Endothelial cell of umbilical vein (primary cell): ENCODE results near the gene FBXL17. TPM values are rescaled to one million over a fixed set of nuclear protein-coding genes. Genes with fewer than 3 reads are reported as not detected.

Experiments
- BruUV-seq: library from RNA; stranded (reverse); fragments of 400-500 nt; replicated peaks from 2 replicates; lab custom pipeline; 2021; lab: Mats Ljungman, UMichigan
- CTCF ChIA-PET: fragments of 300-600, 350-600 bp; sonication (Branson Sonifier 250); formaldehyde crosslinking; loops from one replicate; lab custom pipeline; 2021; ENCODE audit warnings: antibody characterized with exemption, inconsistent platforms; lab: Charles Lee
- POLR2A ChIA-PET: fragments of 300-600, 350-600 bp; sonication (Branson Sonifier 250); formaldehyde crosslinking; loops from one replicate; lab custom pipeline; 2021; ENCODE audit warnings: antibody characterized with exemption, inconsistent platforms; lab: Charles Lee
- DNase-seq: peaks from one replicate; pipeline ENCODE4 v3.0.0-alpha.2; 2011; ENCODE audit warnings: low read depth, low spot score
- FAIRE-seq: peaks from 2 replicates; lab custom pipeline; 2011; peaks lifted over from hg19 to GRCh38; lab: Jason Lieb, UNC
- H2AFZ ChIP-seq: 2 replicates; pipeline ENCODE4 v1.6.0; 2012; ENCODE audit warnings: low read depth, low read length, control low read depth, inconsistent platforms
- H3K27ac ChIP-seq: 2 replicates; pipeline ENCODE4 v1.5.1; 2011; ENCODE audit warnings: low read depth, mild to moderate bottlenecking, control low read depth, low read length, moderate library complexity; ENCODE audit not compliant: insufficient read depth
- H3K27me3 ChIP-seq, 2 experiments: 2 replicates each; pipeline versions ENCODE4 v1.6.0 to v1.6.1; 2011; ENCODE audit warnings: low read length in 2 of 2, mixed read lengths in 1 of 2; ENCODE audit not compliant: control insufficient read depth in 2 of 2, insufficient read depth in 2 of 2
- H3K36me3 ChIP-seq, 2 experiments: 2 replicates in 1 of 2; 3 replicates in 1 of 2; pipeline ENCODE4 v1.5.1; 2011; ENCODE audit warnings: low read length in 2 of 2, mild to moderate bottlenecking in 1 of 2, moderate library complexity in 1 of 2; ENCODE audit not compliant: control insufficient read depth in 2 of 2, insufficient read depth in 2 of 2; ENCODE audit errors: extremely low read depth in 1 of 2
- H3K4me1 ChIP-seq: 3 replicates; pipeline ENCODE4 v1.5.1; 2011; ENCODE audit warnings: mild to moderate bottlenecking, low read length; ENCODE audit not compliant: control insufficient read depth, insufficient read depth; ENCODE audit errors: extremely low read depth
- H3K4me2 ChIP-seq: 2 replicates; pipeline ENCODE4 v1.6.1; 2011; ENCODE audit warnings: low read length, control low read depth, mixed read lengths; ENCODE audit not compliant: insufficient read depth
- H3K4me3 ChIP-seq, 3 experiments: fragments of 200-600 bp in 1 of 3; sonication (generic), shearing (Covaris generic) in 1 of 3; replicated peaks in 1 of 3; 2 replicates each; pipeline ENCODE4 v1.5.1; 2011 to 2016; ENCODE audit warnings: control low read depth in 3 of 3, low read length in 3 of 3, mild to moderate bottlenecking in 2 of 3, inconsistent platforms in 1 of 3, low read depth in 1 of 3, moderate library complexity in 1 of 3; ENCODE audit not compliant: insufficient read depth in 1 of 3
- H3K79me2 ChIP-seq: 2 replicates; pipeline ENCODE4 v1.6.0; 2012; ENCODE audit warnings: low read length, inconsistent platforms; ENCODE audit not compliant: control insufficient read depth, insufficient read depth
- H3K9ac ChIP-seq: replicated peaks from 2 replicates; pipeline ENCODE3; 2011; ENCODE audit warnings: low read length, control low read depth; ENCODE audit not compliant: insufficient read depth; ENCODE audit errors: extremely low read depth
- H3K9me1 ChIP-seq: replicated peaks from 3 replicates; pipeline ENCODE4 v1.6.0; 2011; ENCODE audit warnings: mild to moderate bottlenecking, low read length; ENCODE audit not compliant: control insufficient read depth, insufficient read depth; ENCODE audit errors: extremely low read depth
- H3K9me3 ChIP-seq: replicated peaks from 2 replicates; pipeline ENCODE4 v1.5.1; 2012; ENCODE audit warnings: low read length, inconsistent platforms; ENCODE audit not compliant: control insufficient read depth, insufficient read depth
- H4K20me1 ChIP-seq: replicated peaks from 2 replicates; pipeline ENCODE3; 2011; ENCODE audit warnings: mild to moderate bottlenecking, low read length; ENCODE audit not compliant: control insufficient read depth, insufficient read depth; ENCODE audit errors: extremely low read depth
- EZH2 ChIP-seq: IDR thresholded peaks from 2 replicates; pipeline ENCODE4 v1.6.1; 2012; ENCODE audit warnings: borderline replicate concordance, low read depth, mild to moderate bottlenecking, moderate library complexity, low read length, inconsistent platforms; ENCODE audit not compliant: severe bottlenecking
- FOS ChIP-seq: IDR thresholded peaks from 2 replicates; pipeline ENCODE4 v1.6.1; 2011; ENCODE audit warnings: mild to moderate bottlenecking, low read length, moderate library complexity, borderline replicate concordance; ENCODE audit not compliant: insufficient read depth
- GATA2 ChIP-seq: IDR thresholded peaks from 2 replicates; pipeline ENCODE4 v1.7.0; 2011; ENCODE audit warnings: low read depth, mild to moderate bottlenecking, moderate library complexity, mixed read lengths, low read length; ENCODE audit not compliant: insufficient read length, insufficient read depth
- JUN ChIP-seq: IDR thresholded peaks from 2 replicates; pipeline ENCODE4 v1.6.1; 2011; ENCODE audit warnings: borderline replicate concordance, low read depth; ENCODE audit not compliant: insufficient read length, insufficient read depth
- MYC ChIP-seq: IDR thresholded peaks from one replicate; pipeline ENCODE4 v1.6.1; 2011; ENCODE audit warnings: mild to moderate bottlenecking, low read depth, low read length
- POLR2A ChIP-seq: IDR thresholded peaks from 2 replicates; pipeline ENCODE4 v1.6.1; 2012; ENCODE audit warnings: low read depth, mild to moderate bottlenecking, control low read depth, low read length
- POLR2AphosphoS5 ChIP-seq: IDR thresholded peaks from 2 replicates; pipeline ENCODE4 v1.6.1; 2012; ENCODE audit warnings: low read depth, mild to moderate bottlenecking, control low read depth, low read length, moderate library complexity; ENCODE audit not compliant: insufficient read depth
- dilution Hi-C: fragments of 300-500 bp; cut with MboI; formaldehyde crosslinking; loops from one replicate; pipeline ENCODE4 v1.15.0; 2019; ENCODE audit warnings: low sequenced_read_pairs; ENCODE audit not compliant: extremely low pct_ligation_motif_present
- intact Hi-C: fragments of 100-400 bp; cut with micrococcal nuclease; formaldehyde crosslinking; loops from one replicate; pipeline ENCODE4 v1.10.0; 2022
- polyA plus RNA-seq, 4 experiments: library from polyadenylated mRNA; depleted of rRNA in 3 of 4; stranded (reverse) in 3 of 4; unstranded in 1 of 4; fragments of >200 nt; gene quantifications; 2 replicates each; pipeline versions ENCODE4 v1.2.1 to v1.2.3, GENCODE V29; 2011 to 2012; ENCODE audit warnings: missing spikeins in 1 of 4
- total RNA-seq: library from RNA; stranded (reverse); gene quantifications from 2 replicates; pipeline ENCODE4 v1.2.3, GENCODE V29; 2021
- TF ChIP-seq, protein P1 (sequence below): IDR thresholded peaks from 2 replicates; pipeline ENCODE4 v1.6.1; 2011; ENCODE audit not compliant: insufficient read depth, insufficient read length
- TF ChIP-seq, protein P2 (sequence below), 2 donors: IDR thresholded peaks; 1 replicate in 1 of 2; 2 replicates in 1 of 2; pipeline ENCODE4 v1.5.1; 2011; ENCODE audit warnings: low read length in 2 of 2, mild to moderate bottlenecking in 2 of 2, moderate library complexity in 2 of 2, control low read depth in 1 of 2, inconsistent platforms in 1 of 2, low read depth in 1 of 2; ENCODE audit not compliant: insufficient read depth in 1 of 2; ENCODE audit errors: extremely low read depth in 1 of 2

The FBXL17 gene
- total and polyA plus RNA-seq, 2 donors (not counting 3 experiments of a cell fraction or from before 2014, with no cell fraction given), result 2.7 to 8.8 TPM

DNA sequence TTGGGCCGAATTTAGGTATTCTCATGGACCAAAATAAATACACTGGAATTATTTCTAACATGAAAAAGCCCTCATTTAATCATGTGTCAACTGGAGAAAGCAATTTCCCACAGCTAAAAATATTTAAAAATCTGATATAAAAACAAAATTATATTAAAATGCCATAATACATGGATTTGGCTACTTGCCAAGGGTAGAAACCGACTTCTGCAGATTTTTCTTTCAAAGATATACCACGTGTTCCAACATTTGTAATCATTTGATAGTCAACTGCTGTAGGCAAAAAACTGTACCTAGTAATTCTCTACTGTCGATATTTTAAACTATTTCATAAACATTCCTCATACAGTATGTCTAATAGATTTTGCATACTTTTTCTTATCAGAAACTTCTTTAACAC lies 237.6 kb downstream of the FBXL17 start:
- Histone ChIP-seq H3K9me3 (no peaks in the 10 kb centered on the region), H3K4me2 (no peak overlapping the region), H2AFZ (no peak overlapping the region), H3K4me3 (no peak overlapping the region), H3K36me3 (no peaks in the 10 kb centered on the region), H3K79me2 (no peaks in the 10 kb centered on the region), H3K27ac (no peak overlapping the region), H3K4me1 (no peaks in the 10 kb centered on the region), H3K9me1 (no peaks in the 10 kb centered on the region), H3K9ac (no peak overlapping the region), H4K20me1 (no peaks in the 10 kb centered on the region), H3K27me3 (no peaks in the 10 kb centered on the region)
- FAIRE-seq (no peak), DNase-seq (no peak)
- CTCF ChIA-PET, result interaction anchor here (1.1 kb wide), 1 partner anchor 201 kb away, joined by 3 read pairs; no protein-coding TSS in a partner anchor
- POLR2A ChIA-PET, result no interaction called here
- no peak for TF ChIP-seq GATA2
- TF ChIP-seq, protein P1, sequence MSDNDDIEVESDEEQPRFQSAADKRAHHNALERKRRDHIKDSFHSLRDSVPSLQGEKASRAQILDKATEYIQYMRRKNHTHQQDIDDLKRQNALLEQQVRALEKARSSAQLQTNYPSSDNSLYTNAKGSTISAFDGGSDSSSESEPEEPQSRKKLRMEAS, result no peak
- no peak for TF ChIP-seq MYC
- TF ChIP-seq EZH2, result no peak
- TF ChIP-seq POLR2A, result no peak
- TF ChIP-seq FOS, result no peak
- TF ChIP-seq, protein P2, sequence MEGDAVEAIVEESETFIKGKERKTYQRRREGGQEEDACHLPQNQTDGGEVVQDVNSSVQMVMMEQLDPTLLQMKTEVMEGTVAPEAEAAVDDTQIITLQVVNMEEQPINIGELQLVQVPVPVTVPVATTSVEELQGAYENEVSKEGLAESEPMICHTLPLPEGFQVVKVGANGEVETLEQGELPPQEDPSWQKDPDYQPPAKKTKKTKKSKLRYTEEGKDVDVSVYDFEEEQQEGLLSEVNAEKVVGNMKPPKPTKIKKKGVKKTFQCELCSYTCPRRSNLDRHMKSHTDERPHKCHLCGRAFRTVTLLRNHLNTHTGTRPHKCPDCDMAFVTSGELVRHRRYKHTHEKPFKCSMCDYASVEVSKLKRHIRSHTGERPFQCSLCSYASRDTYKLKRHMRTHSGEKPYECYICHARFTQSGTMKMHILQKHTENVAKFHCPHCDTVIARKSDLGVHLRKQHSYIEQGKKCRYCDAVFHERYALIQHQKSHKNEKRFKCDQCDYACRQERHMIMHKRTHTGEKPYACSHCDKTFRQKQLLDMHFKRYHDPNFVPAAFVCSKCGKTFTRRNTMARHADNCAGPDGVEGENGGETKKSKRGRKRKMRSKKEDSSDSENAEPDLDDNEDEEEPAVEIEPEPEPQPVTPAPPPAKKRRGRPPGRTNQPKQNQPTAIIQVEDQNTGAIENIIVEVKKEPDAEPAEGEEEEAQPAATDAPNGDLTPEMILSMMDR (IDR thresholded peaks at IDR 0.05; ENCODE audit: extremely low read depth in 1 of 2, insufficient read depth in 1 of 2, low read depth in 1 of 2, low read length in 2 of 2), result no peak
- TF ChIP-seq POLR2AphosphoS5, result no peak
- no peak for TF ChIP-seq JUN
- intact Hi-C loops (no loop called here), dilution Hi-C loops (no loop called here)
- no TSS peak for BruUV-seq
